HepG2 (cell line): ENCODE results near the gene SP6. TPM values are rescaled to one million over a fixed set of nuclear protein-coding genes. Genes with fewer than 3 reads are reported as not detected.

Source experiments
- CHD4 ChIP-seq: fragments of 200-600 bp; sonication (generic); IDR thresholded peaks from 2 replicates; pipeline ENCODE4 v1.7.0; 2017; ENCODE audit warnings: mild to moderate bottlenecking, low read length, borderline replicate concordance
- CREM ChIP-seq, 2 experiments: sonication (generic) in 1 of 2; formaldehyde crosslinking in 1 of 2; IDR thresholded peaks; 2 replicates each; pipeline versions ENCODE4 v1.4.0 to v1.6.1; 2016 to 2020; ENCODE audit warnings: antibody characterized with exemption in 1 of 2, mild to moderate bottlenecking in 1 of 2, missing genetic modification reagents in 1 of 2
- ESRRA ChIP-seq: sonication (generic); formaldehyde crosslinking; IDR thresholded peaks from 2 replicates; pipeline ENCODE4 v1.5.1; 2020; ENCODE audit warnings: mild to moderate bottlenecking, low read depth, missing genetic modification reagents
- FIP1L1 ChIP-seq: fragments of 200-400 bp; formaldehyde crosslinking; IDR thresholded peaks from 2 replicates; pipeline ENCODE4 v1.6.1; 2018; ENCODE audit warnings: low read depth, mild to moderate bottlenecking, low read length, moderate library complexity, borderline replicate concordance; ENCODE audit not compliant: insufficient read depth
- KDM5B ChIP-seq: sonication (generic); formaldehyde crosslinking; IDR thresholded peaks from 2 replicates; pipeline ENCODE4 v1.4.0; 2020; ENCODE audit warnings: missing genetic modification reagents, mild to moderate bottlenecking, borderline replicate concordance
- NR2F1 ChIP-seq, 2 experiments: fragments of 450-650 bp in 1 of 2; formaldehyde crosslinking in 1 of 2; IDR thresholded peaks; 2 replicates each; pipeline versions ENCODE4 v1.5.0 to v1.6.1; 2016 to 2020; ENCODE audit warnings: mild to moderate bottlenecking in 1 of 2, missing compliant biosample characterization in 1 of 2, missing genetic modification reagents in 1 of 2, moderate library complexity in 1 of 2
- PAF1 ChIP-seq: IDR thresholded peaks from 2 replicates; pipeline ENCODE4 v1.6.1; 2016; ENCODE audit warnings: missing genetic modification reagents, missing compliant biosample characterization
- PRMT3 ChIP-seq: sonication (generic); formaldehyde crosslinking; IDR thresholded peaks from 2 replicates; pipeline ENCODE4 v1.8.1; 2022; ENCODE audit warnings: low read depth, mild to moderate bottlenecking, moderate library complexity, missing genetic modification reagents, borderline replicate concordance
- SALL2 ChIP-seq: sonication (generic); formaldehyde crosslinking; IDR thresholded peaks from 2 replicates; pipeline ENCODE4 v1.8.1; 2023; ENCODE audit warnings: mild to moderate bottlenecking, missing genetic modification reagents, inconsistent platforms
- TOE1 ChIP-seq: sonication (generic); formaldehyde crosslinking; IDR thresholded peaks from 2 replicates; pipeline ENCODE4 v1.4.0; 2020; ENCODE audit warnings: mild to moderate bottlenecking, missing genetic modification reagents
- ZNF160 ChIP-seq: sonication (generic); formaldehyde crosslinking; IDR thresholded peaks from 2 replicates; pipeline ENCODE4 v1.8.0; 2022; ENCODE audit warnings: mild to moderate bottlenecking, inconsistent platforms, missing genetic modification reagents
- ZNF207 ChIP-seq: fragments of 450-650 bp; IDR thresholded peaks from 2 replicates; pipeline ENCODE4 v1.6.1; 2016; ENCODE audit warnings: antibody characterized with exemption, borderline replicate concordance
- ZNF326 ChIP-seq: sonication (generic); formaldehyde crosslinking; IDR thresholded peaks from 2 replicates; pipeline ENCODE4 v1.4.0; 2020; ENCODE audit warnings: missing genetic modification reagents, borderline replicate concordance
- ZNF367 ChIP-seq: sonication (generic); formaldehyde crosslinking; IDR thresholded peaks from 2 replicates; pipeline ENCODE4 v1.4.0; 2020; ENCODE audit warnings: missing genetic modification reagents, borderline replicate concordance
- ZNF484 ChIP-seq: sonication (generic); formaldehyde crosslinking; IDR thresholded peaks from 2 replicates; pipeline ENCODE4 v1.5.1; 2020; ENCODE audit warnings: mild to moderate bottlenecking, low read depth, missing genetic modification reagents, borderline replicate concordance
- polyA plus RNA-seq, 8 experiments: library from polyadenylated mRNA; depleted of rRNA in 3 of 8; stranded (reverse) in 7 of 8; unstranded in 1 of 8; fragments of >200 nt; fragmentation: Illumina TruSeq in 4 of 8; extraction: Trizol in 4 of 8; gene quantifications; 2 replicates each; pipeline versions ENCODE4 v1.2.1 to v1.2.3, GENCODE V29; 2011 to 2016; ENCODE audit warnings: low read depth in 4 of 8, missing spikeins in 1 of 8, mixed read lengths in 1 of 8; ENCODE audit not compliant: insufficient read depth in 1 of 8
- total RNA-seq, 5 experiments: library from RNA; depleted of rRNA; stranded (reverse); fragments of >200 nt; fragmentation: Illumina TruSeq; extraction: Trizol; gene quantifications; 2 replicates each; pipeline ENCODE4 v1.2.3, GENCODE V29; 2016; ENCODE audit warnings: low read depth in 1 of 5
- TF ChIP-seq, protein P1 (sequence below): sonication (generic); formaldehyde crosslinking; IDR thresholded peaks from 2 replicates; pipeline ENCODE4 v1.4.0; 2020; ENCODE audit warnings: mild to moderate bottlenecking, missing genetic modification reagents, borderline replicate concordance
- TF ChIP-seq, protein P2 (sequence below): sonication (generic); formaldehyde crosslinking; IDR thresholded peaks from 2 replicates; pipeline ENCODE4 v1.4.0; 2020; ENCODE audit warnings: missing genetic modification reagents
- TF ChIP-seq, protein P3 (sequence below): IDR thresholded peaks from 2 replicates; pipeline ENCODE4 v1.6.1; 2012; ENCODE audit warnings: low read length, improper control_type of control experiment

Gene SP6
- total and polyA plus RNA-seq, 2 of the 13 experiments (the other 11 are each of a cell fraction or from before 2014, with no cell fraction given) = 0.07 TPM

DNA sequence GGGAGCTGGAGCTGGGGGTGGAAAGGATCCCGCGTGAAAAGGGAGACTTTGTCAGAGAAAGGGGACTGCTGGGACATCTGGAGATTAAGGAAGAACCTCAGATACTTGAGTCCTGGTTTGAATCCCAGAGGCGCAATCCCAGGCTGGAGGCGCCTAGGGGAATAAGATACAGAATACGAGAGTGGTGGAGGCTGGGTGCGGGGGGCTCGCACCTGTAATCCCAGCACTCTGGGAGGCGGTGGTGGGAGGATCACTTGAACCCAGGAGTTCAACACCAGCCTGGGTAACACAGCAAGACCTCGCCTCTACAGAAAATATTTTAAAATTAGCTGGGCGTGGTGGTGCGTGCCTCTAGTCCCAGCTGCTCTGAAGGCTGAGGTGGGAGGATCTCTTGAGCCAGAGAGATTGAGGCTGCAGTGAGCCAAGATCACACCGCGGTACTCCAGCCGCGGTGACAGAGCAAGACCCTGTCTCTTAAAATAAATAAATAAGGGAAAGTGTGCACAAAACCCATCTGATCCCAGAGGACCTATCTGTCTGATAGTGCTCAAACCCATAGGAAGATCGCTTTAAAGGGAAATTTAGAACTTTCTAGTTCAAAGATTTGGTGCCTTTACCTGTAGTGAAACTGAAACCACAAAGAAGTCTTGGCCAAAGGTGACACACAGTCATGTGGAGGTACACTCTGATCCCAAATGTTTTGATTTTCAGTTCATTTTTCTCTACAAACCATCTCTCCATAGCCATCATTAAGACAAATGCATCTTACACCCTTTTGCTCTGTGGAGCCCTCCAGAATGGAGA lies 9.3 kb downstream of the SP6 start (continued):
- TF ChIP-seq, protein P1, sequence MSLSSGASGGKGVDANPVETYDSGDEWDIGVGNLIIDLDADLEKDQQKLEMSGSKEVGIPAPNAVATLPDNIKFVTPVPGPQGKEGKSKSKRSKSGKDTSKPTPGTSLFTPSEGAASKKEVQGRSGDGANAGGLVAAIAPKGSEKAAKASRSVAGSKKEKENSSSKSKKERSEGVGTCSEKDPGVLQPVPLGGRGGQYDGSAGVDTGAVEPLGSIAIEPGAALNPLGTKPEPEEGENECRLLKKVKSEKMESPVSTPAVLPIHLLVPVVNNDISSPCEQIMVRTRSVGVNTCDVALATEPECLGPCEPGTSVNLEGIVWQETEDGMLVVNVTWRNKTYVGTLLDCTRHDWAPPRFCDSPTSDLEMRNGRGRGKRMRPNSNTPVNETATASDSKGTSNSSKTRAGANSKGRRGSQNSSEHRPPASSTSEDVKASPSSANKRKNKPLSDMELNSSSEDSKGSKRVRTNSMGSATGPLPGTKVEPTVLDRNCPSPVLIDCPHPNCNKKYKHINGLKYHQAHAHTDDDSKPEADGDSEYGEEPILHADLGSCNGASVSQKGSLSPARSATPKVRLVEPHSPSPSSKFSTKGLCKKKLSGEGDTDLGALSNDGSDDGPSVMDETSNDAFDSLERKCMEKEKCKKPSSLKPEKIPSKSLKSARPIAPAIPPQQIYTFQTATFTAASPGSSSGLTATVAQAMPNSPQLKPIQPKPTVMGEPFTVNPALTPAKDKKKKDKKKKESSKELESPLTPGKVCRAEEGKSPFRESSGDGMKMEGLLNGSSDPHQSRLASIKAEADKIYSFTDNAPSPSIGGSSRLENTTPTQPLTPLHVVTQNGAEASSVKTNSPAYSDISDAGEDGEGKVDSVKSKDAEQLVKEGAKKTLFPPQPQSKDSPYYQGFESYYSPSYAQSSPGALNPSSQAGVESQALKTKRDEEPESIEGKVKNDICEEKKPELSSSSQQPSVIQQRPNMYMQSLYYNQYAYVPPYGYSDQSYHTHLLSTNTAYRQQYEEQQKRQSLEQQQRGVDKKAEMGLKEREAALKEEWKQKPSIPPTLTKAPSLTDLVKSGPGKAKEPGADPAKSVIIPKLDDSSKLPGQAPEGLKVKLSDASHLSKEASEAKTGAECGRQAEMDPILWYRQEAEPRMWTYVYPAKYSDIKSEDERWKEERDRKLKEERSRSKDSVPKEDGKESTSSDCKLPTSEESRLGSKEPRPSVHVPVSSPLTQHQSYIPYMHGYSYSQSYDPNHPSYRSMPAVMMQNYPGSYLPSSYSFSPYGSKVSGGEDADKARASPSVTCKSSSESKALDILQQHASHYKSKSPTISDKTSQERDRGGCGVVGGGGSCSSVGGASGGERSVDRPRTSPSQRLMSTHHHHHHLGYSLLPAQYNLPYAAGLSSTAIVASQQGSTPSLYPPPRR (CRISPR knock-in tag) = no peak
- TF ChIP-seq PRMT3 (CRISPR knock-in tag) = no peak
- TF ChIP-seq CHD4 = no peak
- TF ChIP-seq KDM5B (CRISPR knock-in tag) = 0 out of 2 replicates have a peak, but pooled peaks have one; percentile 4
- no peak for TF ChIP-seq CREM (IDR thresholded peaks at IDR 0.05)
- no peak for TF ChIP-seq CREM (CRISPR knock-in tag; IDR thresholded peaks at IDR 0.05)
- TF ChIP-seq, protein P2, sequence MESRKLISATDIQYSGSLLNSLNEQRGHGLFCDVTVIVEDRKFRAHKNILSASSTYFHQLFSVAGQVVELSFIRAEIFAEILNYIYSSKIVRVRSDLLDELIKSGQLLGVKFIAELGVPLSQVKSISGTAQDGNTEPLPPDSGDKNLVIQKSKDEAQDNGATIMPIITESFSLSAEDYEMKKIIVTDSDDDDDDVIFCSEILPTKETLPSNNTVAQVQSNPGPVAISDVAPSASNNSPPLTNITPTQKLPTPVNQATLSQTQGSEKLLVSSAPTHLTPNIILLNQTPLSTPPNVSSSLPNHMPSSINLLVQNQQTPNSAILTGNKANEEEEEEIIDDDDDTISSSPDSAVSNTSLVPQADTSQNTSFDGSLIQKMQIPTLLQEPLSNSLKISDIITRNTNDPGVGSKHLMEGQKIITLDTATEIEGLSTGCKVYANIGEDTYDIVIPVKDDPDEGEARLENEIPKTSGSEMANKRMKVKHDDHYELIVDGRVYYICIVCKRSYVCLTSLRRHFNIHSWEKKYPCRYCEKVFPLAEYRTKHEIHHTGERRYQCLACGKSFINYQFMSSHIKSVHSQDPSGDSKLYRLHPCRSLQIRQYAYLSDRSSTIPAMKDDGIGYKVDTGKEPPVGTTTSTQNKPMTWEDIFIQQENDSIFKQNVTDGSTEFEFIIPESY (CRISPR knock-in tag) = no peak; the same call in 1 of the 2 replicates
- no peak for TF ChIP-seq NR2F1 (CRISPR knock-in tag; IDR thresholded peaks at IDR 0.05)
- no peak for TF ChIP-seq ZNF326 (CRISPR knock-in tag)
- TF ChIP-seq, protein P3, sequence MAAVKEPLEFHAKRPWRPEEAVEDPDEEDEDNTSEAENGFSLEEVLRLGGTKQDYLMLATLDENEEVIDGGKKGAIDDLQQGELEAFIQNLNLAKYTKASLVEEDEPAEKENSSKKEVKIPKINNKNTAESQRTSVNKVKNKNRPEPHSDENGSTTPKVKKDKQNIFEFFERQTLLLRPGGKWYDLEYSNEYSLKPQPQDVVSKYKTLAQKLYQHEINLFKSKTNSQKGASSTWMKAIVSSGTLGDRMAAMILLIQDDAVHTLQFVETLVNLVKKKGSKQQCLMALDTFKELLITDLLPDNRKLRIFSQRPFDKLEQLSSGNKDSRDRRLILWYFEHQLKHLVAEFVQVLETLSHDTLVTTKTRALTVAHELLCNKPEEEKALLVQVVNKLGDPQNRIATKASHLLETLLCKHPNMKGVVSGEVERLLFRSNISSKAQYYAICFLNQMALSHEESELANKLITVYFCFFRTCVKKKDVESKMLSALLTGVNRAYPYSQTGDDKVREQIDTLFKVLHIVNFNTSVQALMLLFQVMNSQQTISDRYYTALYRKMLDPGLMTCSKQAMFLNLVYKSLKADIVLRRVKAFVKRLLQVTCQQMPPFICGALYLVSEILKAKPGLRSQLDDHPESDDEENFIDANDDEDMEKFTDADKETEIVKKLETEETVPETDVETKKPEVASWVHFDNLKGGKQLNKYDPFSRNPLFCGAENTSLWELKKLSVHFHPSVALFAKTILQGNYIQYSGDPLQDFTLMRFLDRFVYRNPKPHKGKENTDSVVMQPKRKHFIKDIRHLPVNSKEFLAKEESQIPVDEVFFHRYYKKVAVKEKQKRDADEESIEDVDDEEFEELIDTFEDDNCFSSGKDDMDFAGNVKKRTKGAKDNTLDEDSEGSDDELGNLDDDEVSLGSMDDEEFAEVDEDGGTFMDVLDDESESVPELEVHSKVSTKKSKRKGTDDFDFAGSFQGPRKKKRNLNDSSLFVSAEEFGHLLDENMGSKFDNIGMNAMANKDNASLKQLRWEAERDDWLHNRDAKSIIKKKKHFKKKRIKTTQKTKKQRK = no peak
- TF ChIP-seq SALL2 (CRISPR knock-in tag) = no peak
- TF ChIP-seq ZNF367 (CRISPR knock-in tag) = no peak
- TF ChIP-seq ZNF160 (CRISPR knock-in tag) = no peak
- TF ChIP-seq ZNF484 (CRISPR knock-in tag) = no peak
- TF ChIP-seq PAF1 = no peak
- no peak for TF ChIP-seq FIP1L1
- TF ChIP-seq ZNF207 = no peak
- TF ChIP-seq ESRRA (CRISPR knock-in tag) = no peak
- TF ChIP-seq TOE1 (CRISPR knock-in tag) = no peak
